HCT116 (cell line): Measurements from ENCODE around the gene WSB1. TPM values are rescaled to one million over a fixed set of nuclear protein-coding genes. Genes with fewer than 3 reads are reported as not detected.

Experiments used
- ATAC-seq: fragments of 200-7000 bp; cut with Tn5 transposase; 2 replicates; pipeline ENCODE4 v1.9.1; 2020; ENCODE audit warnings: mild to moderate bottlenecking, moderate library complexity
- BruUV-seq: library from RNA; stranded (reverse); fragments of 400-500 nt; replicated peaks from 2 replicates; lab custom pipeline; 2021; lab: Mats Ljungman, UMichigan
- CTCF ChIA-PET: fragments of 300-600 bp; sonication (Branson Sonifier 250); formaldehyde crosslinking; loops from one replicate; lab custom pipeline; 2021; ENCODE audit warnings: antibody characterized with exemption; lab: Charles Lee
- POLR2A ChIA-PET: fragments of 300-600, 350-600 bp; sonication (Branson Sonifier 250); formaldehyde crosslinking; loops from one replicate; lab custom pipeline; 2021; ENCODE audit warnings: antibody characterized with exemption; lab: Charles Lee
- RAD21 ChIA-PET, 2 experiments: fragments of 300-600 bp; sonication (Branson Sonifier 250); formaldehyde crosslinking; loops; one replicate each; lab custom pipeline; 2023; ENCODE audit warnings: low total read pairs in 2 of 2; ENCODE audit not compliant: uncharacterized antibody in 2 of 2, unreplicated experiment in 2 of 2, low non-redundant PET in 1 of 2; lab: Charles Lee
- DNase-seq: peaks from one replicate; pipeline ENCODE4 v3.0.0-alpha.2; 2010; ENCODE audit warnings: low read depth, low spot score
- H2AFZ ChIP-seq: fragments of 200-600 bp; shearing (Covaris generic), sonication (generic); 2 replicates; pipeline ENCODE4 v1.6.1; 2017; ENCODE audit warnings: low read depth, mixed run types, mixed read lengths, antibody characterized with exemption, low read length; ENCODE audit not compliant: poor library complexity, severe bottlenecking
- H3K27ac ChIP-seq: 2 replicates; pipeline ENCODE4 v1.5.1; 2012; ENCODE audit warnings: low read depth, low read length
- H3K27me3 ChIP-seq: fragments of 200-600 bp; sonication (generic); 2 replicates; pipeline ENCODE4 v1.6.1; 2016; ENCODE audit warnings: mixed run types, low read length, mixed read lengths; ENCODE audit not compliant: insufficient read depth
- H3K36me3 ChIP-seq, 2 experiments: fragments of 200-500 bp in 1 of 2; fragments of 200-600 bp in 1 of 2; sonication (Bioruptor generic) in 1 of 2; sonication (generic) in 1 of 2; 2 replicates each; pipeline versions ENCODE4 v1.5.1 to v1.6.1; 2014 to 2016; ENCODE audit warnings: low read length in 2 of 2, inconsistent platforms in 1 of 2, mixed read lengths in 1 of 2, mixed run types in 1 of 2; ENCODE audit not compliant: insufficient read depth in 2 of 2, control insufficient read depth in 1 of 2
- H3K4me1 ChIP-seq, 2 experiments: fragments of 200-600 bp in 1 of 2; sonication (generic) in 1 of 2; 2 replicates each; pipeline versions ENCODE4 v1.5.1 to v1.6.1; 2012 to 2017; ENCODE audit warnings: low read length in 2 of 2, inconsistent platforms in 1 of 2, mild to moderate bottlenecking in 1 of 2, mixed read lengths in 1 of 2, mixed run types in 1 of 2, moderate library complexity in 1 of 2; ENCODE audit not compliant: insufficient read depth in 2 of 2, control insufficient read depth in 1 of 2
- H3K4me2 ChIP-seq: fragments of 200-600 bp; sonication (generic); 2 replicates; pipeline ENCODE4 v1.6.1; 2017; ENCODE audit warnings: mixed run types, low read length, mixed read lengths
- H3K4me3 ChIP-seq, 2 experiments: fragments of 200-600 bp in 1 of 2; sonication (generic) in 1 of 2; replicated peaks in 1 of 2; 2 replicates each; pipeline ENCODE4 v1.5.1; 2011 to 2016; ENCODE audit warnings: low read length in 2 of 2, control low read depth in 1 of 2, low read depth in 1 of 2, mild to moderate bottlenecking in 1 of 2, mixed read lengths in 1 of 2, mixed run types in 1 of 2
- H3K79me2 ChIP-seq: fragments of 200-600 bp; sonication (generic); 2 replicates; pipeline ENCODE4 v1.6.1; 2017; ENCODE audit warnings: mild to moderate bottlenecking, mixed run types, low read length, moderate library complexity, mixed read lengths; ENCODE audit not compliant: insufficient read depth
- H3K9ac ChIP-seq: fragments of 200-600 bp; sonication (generic); 2 replicates; pipeline ENCODE4 v1.6.1; 2016; ENCODE audit warnings: low read length, mixed read lengths
- H3K9me2 ChIP-seq: fragments of 200-600 bp; sonication (generic), shearing (Covaris generic); 2 replicates; pipeline ENCODE4 v1.6.1; 2017; ENCODE audit warnings: mixed run types, mild to moderate bottlenecking, moderate library complexity; ENCODE audit not compliant: insufficient read depth
- H3K9me3 ChIP-seq, 2 experiments: fragments of 200-500 bp in 1 of 2; fragments of 200-600 bp in 1 of 2; sonication (Bioruptor generic) in 1 of 2; sonication (generic) in 1 of 2; 2 replicates each; pipeline ENCODE4 v1.6.1; 2014 to 2017; ENCODE audit warnings: low read length in 2 of 2, mixed read lengths in 2 of 2, inconsistent platforms in 1 of 2, low read depth in 1 of 2, mild to moderate bottlenecking in 1 of 2, mixed run types in 1 of 2, moderate library complexity in 1 of 2; ENCODE audit not compliant: control insufficient read depth in 1 of 2, insufficient read depth in 1 of 2
- H4K20me1 ChIP-seq: fragments of 200-600 bp; sonication (generic), shearing (Covaris generic); 2 replicates; pipeline ENCODE4 v1.6.1; 2017; ENCODE audit warnings: mixed run types, mild to moderate bottlenecking, moderate library complexity; ENCODE audit not compliant: insufficient read depth
- ATF3 ChIP-seq: IDR thresholded peaks from 2 replicates; pipeline ENCODE4 v1.6.1; 2012
- CBX3 ChIP-seq: IDR thresholded peaks from 2 replicates; pipeline ENCODE4 v1.6.1; 2012; ENCODE audit warnings: low read depth
- CEBPB ChIP-seq: IDR thresholded peaks from 2 replicates; pipeline ENCODE4 v1.6.1; 2012; ENCODE audit warnings: low read depth
- EGR1 ChIP-seq: IDR thresholded peaks from 2 replicates; pipeline ENCODE4 v1.6.1; 2012; ENCODE audit warnings: low read depth
- ELF1 ChIP-seq: IDR thresholded peaks from 2 replicates; pipeline ENCODE4 v1.6.1; 2012; ENCODE audit warnings: low read depth, borderline replicate concordance
- EZH2 ChIP-seq: fragments of 200-600 bp; sonication (generic); IDR thresholded peaks from 2 replicates; pipeline ENCODE4 v1.6.1; 2017; ENCODE audit warnings: antibody characterized with exemption, mixed run types
- EZH2phosphoT487 ChIP-seq: fragments of 200-600 bp; IDR thresholded peaks from 2 replicates; pipeline ENCODE4 v1.6.1; 2018; ENCODE audit warnings: antibody characterized with exemption, borderline replicate concordance
- FOSL1 ChIP-seq: IDR thresholded peaks from 2 replicates; pipeline ENCODE4 v1.6.1; 2012; ENCODE audit warnings: low read depth
- MAX ChIP-seq: IDR thresholded peaks from 2 replicates; pipeline ENCODE4 v1.6.1; 2012
- POLR2A ChIP-seq: IDR thresholded peaks from 2 replicates; pipeline ENCODE4 v1.7.0; 2011; ENCODE audit warnings: borderline replicate concordance; ENCODE audit not compliant: insufficient read depth, insufficient read length; ENCODE audit errors: extremely low read depth
- POLR2AphosphoS5 ChIP-seq: IDR thresholded peaks from 2 replicates; pipeline ENCODE4 v1.6.1; 2011; ENCODE audit warnings: mild to moderate bottlenecking, low read depth, low read length, moderate library complexity
- REST ChIP-seq: IDR thresholded peaks from 2 replicates; pipeline ENCODE4 v1.6.1; 2012; ENCODE audit warnings: low read depth
- SRF ChIP-seq: IDR thresholded peaks from 2 replicates; pipeline ENCODE4 v1.6.1; 2012; ENCODE audit warnings: low read depth
- TCF7L2 ChIP-seq: IDR thresholded peaks from 2 replicates; pipeline ENCODE4 v1.7.0; 2011; ENCODE audit warnings: borderline replicate concordance, inconsistent platforms; ENCODE audit not compliant: insufficient read depth, insufficient read length; ENCODE audit errors: extremely low read depth
- ZFX ChIP-seq: fragments of 450-650 bp; IDR thresholded peaks from 2 replicates; pipeline ENCODE4 v1.6.1; 2017
- ZNF274 ChIP-seq: fragments of 200-500 bp; sonication (Bioruptor generic); IDR thresholded peaks from 2 replicates; pipeline ENCODE4 v1.6.1; 2014; ENCODE audit warnings: mild to moderate bottlenecking, low read depth, low read length, inconsistent platforms
- intact Hi-C: fragments of 100-400 bp; cut with micrococcal nuclease; formaldehyde crosslinking; loops from 2 replicates; pipeline ENCODE4 v1.10.0; 2022
- total RNA-seq: library from RNA; stranded (reverse); gene quantifications from one replicate; pipeline ENCODE4 v1.2.1, GENCODE V29; 2021; ENCODE audit not compliant: unreplicated experiment

The WSB1 gene
- total RNA-seq, 1 experiment from 2014 or later = 88.0 TPM

- Histone ChIP-seq H3K4me3 (no peak overlapping the region), H3K9me3 (no peaks in the 10 kb centered on the region), H3K27me3 (no peaks in the 10 kb centered on the region), H3K27ac (no peak overlapping the region), H3K9ac (no peak overlapping the region), H3K4me1 (no peaks in the 10 kb centered on the region), H2AFZ (no peak overlapping the region), H3K36me3 (no peaks in the 10 kb centered on the region), H3K9me2 (no peaks in the 10 kb centered on the region), H3K4me2 (no peak overlapping the region), H4K20me1 (no peaks in the 10 kb centered on the region), H3K79me2 (no peaks in the 10 kb centered on the region)
- TF ChIP-seq FOSL1 (no peak), EZH2phosphoT487 (no peak), POLR2AphosphoS5 (no peak), CEBPB (no peak), ZNF274 (no peak), ELF1 (no peak), ZFX (no peak), REST (no peak), TCF7L2 (no peak), POLR2A (no peak), CBX3 (no peak), SRF (no peak), EGR1 (no peak), EZH2 (no peak), ATF3 (no peak), MAX (no peak)
- no peak for DNase-seq
- ATAC-seq = no peak
- CTCF ChIA-PET = no interaction called here
- intact Hi-C loops = no loop called here
- RAD21 ChIA-PET = no interaction called here
- POLR2A ChIA-PET = interaction anchor here (2.1 kb wide), 1 partner anchor 13 kb away, joined by 6 read pairs; the partner anchor contains the start of gene WSB1
- no TSS peak for BruUV-seq
These were observed 12.5 kb upstream of the WSB1 start for GRCh38 chr17:27281438-27281837.
